Measurements from ENCODE around the gene EDEM3.

Gene EDEM3

DNA sequence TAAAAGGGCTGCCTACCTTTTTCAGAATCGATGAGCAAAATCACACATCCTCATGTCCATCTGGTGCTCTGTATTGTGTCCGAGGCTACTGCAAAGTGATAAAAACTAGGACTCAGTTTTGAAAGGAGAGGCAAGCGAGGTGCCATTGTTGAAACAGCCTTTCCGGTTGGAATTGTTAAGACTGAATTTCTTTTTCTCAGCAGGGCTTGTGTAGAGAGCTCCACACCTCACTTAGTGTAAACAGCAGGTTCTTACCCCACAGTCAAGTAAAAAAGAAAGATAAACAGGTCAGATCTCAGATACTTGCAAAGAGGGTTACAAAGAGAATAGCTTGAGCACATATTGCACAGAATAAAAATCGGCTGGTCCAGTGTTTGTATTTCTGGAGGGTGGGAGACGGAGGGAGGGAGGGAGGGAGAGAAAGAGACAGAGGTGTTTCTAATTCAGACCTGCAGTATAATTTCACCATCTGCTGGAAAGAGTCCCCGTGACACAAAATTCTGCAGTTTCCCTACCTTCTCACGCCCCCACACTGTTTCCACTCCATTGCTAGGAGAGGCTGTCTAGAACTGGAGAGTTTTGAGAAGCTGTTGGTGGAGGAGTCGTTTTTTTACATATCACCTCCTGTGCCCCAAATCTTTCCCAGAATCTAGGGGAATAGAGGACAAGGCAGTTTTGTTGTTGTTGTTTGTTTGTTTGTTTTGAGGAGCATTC is 82.5 kb downstream of the EDEM3 start:
- peak in 1 of 51 donors; percentile 33 for DNase-seq

DNA sequence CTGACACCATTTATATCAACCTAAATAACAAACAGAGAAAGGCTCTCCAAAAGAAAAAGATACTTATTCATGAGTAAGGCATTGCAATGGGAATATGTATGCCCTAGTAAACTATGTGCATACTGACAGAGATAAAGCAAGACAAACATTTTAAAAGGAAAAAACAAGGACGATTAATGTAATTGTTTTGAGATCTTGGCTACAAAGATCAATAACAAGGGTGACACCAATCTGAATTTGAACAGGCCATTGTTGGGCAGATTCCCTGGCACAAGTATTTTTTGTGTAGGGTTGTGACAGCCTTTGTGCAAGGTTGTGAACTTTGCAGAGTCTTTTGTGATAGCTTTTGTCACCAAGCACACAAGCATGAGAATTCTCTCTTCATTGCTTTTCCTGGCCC is 85.3 kb downstream of the EDEM3 start:
- DNase-seq, result no peak

GRCh38 chr1:184665360-184665759 is 89.3 kb downstream of the EDEM3 start:
- no peak for DNase-seq

GRCh38 chr1:184664661-184665060 is 90.0 kb downstream of the EDEM3 start:
- DNase-seq, result peak in 5 of 51 donors; percentile 25 to 42 (median 35)

GRCh38 chr1:184664042-184664660 is 90.5 kb downstream of the EDEM3 start:
- DNase-seq, result peak in 49 of 51 donors; percentile 14 to 86 (median 65)

DNA sequence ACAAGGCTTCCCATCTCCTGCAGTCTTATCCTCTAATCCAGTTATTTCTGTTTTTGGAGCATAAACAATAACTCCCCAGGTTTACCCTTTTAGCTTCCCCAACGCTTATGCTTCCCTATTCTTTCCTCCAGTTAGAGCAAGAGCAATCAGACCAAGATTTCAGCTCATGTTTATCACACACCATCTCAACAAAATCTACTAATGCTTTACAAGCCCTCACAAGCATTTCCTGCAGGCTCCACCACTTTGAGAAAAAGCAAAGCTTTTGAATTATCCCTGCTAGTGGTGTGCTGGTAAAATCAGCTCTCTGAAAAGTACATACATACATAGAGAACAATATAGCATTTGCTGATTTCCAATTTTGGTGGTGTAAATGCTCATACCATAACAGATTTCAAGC is 92.9 kb downstream of the EDEM3 start:
- no peak for DNase-seq

DNA sequence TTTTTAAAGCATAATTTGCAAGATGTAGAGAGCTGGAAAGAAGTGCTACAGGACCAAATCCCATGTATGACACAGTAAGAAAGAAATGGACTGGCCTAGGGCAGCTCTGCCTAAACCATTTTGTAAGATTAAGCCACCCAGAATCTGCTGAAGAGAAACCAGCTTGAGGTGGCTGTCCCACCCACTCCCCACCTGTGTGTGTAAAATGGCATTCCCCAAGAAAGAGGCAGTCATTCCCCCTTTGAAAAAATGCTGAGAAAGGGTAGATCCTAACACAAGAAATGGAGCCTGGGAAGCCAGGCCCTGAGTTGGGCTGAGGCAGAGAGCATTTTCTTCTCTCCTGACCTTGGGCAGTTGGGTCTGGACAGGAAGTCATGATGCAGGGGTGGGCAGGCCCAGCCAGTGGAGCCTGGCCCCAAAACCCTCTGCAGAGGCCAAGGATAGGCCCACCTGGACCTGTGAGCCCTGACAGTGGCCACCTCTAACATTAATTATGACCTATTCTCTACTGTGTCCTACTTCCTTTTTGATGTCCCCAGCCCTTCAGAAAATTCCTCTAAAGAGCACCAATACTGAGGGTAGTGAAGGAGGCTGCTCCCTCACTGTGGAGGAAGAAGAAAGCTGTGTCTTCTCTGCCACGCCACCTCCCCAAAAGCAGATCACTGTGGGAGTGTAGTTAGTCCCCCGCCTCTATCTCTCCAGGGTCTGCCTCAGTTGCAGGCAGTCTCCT is 94.0 kb downstream of the EDEM3 start:
- DNase-seq, result no peak

DNA sequence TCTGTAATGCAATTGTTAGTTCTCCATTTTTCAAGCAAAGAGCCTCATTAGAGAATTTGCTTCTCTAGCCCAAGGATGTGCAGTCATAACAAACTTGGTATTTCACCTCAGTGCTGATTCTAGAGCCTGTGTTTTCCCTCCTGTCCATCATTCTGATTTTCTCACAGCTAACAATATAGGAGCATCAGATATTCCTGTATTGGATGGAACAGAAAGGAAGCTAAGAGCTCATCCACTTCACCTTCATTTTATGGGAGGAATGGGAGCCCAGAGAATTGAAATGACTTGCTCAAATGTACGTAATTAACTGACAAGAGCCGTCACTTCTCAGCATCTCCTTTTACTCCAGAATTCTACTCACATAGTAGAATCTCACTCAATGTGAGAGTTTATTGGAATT is 96.6 kb downstream of the EDEM3 start:
- no peak for DNase-seq

DNA sequence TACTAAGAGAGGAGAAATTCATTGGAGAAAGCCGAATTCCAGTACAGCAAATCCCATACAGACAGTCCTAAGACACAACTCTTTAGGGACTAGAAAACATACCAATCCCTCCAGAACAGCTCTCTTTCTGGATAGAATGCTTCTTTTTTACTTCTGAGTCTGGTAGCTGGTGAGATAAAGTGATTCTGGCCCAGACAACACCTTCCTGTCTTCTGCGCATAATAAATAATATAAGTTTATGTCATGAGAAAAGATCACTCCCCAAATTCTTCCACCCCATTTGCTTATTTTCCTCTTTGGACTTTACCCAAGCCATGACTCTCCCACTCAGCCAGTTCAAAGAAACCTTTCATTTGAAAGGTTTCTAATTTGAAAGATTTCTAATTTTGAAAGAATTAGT is 98.4 kb downstream of the EDEM3 start:
- DNase-seq, result peak in 1 of 51 donors; percentile 10

DNA sequence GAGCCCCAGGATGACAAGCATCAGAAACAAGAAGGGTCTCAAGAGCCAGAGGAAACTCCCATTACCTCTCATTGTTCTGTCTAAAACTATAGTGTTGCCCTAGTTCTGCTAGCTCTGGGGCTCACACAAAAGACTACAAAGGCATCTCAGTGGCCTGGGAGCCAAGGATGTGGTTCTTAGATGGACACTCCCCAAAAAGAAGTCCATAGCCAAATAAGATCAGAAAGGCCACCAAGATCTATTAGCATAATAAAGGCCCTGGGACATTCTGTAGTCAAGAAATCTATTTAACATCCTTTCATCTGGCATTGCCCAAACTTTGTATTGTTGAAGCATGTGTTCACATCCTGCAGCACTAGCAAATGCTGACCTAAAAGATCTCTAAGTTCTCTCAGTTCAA is 99.5 kb downstream of the EDEM3 start:
- peak in 2 of 51 donors; percentile 22 to 41 for DNase-seq

DNA sequence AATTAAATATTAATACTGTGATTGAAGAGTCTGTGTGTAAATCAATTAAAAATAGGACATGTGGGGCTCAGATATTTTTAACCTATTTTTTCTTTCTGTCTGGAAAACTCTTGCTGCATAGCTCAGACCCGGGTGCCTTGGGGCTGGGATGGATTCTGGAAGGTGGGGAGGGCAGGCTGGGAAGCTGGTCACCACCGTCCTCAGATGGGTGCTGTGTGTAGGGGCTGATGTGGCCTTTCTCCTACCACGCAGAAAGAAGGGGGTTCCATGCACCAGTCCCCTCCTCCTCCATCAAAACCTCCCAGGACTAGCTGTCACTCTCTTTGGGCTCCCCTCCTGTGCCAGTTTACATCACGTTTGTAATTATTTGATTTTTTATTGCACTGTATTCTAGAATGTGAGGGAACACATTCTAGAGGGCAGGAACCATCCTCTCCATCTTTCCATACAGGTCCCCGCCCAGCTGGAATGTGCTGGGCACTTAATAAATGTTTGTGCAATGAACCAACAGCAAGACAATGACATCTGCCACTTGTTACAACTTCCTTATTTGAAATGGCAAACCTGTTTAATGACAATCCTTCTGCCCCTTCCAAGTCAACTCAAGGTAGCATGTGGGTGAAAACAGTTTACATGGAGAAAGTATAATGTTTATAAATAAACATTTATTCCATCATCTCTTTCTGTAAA is 104.3 kb downstream of the EDEM3 start:
- DNase-seq, result no peak

DNA sequence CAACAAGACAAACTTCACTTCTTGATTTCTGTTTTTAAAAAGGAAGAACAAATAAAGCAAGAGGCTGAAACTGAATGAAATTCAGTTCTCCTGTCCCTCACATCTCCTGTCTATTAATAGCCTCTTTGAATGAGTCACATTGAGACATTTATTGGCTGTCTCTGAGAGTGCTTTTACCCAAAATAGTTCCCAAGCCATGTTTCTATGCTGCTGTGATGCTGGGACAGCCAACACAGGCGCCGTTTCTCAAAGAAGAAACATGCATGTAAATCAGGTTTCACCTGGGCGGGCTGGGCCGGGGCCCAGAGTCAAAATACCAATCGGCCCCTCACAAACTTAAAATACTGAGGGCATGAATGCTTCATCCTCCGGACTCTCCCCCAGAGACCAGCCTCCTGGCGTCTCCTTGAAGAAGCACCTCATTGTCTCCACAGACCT is 105.2 kb downstream of the EDEM3 start:
- DNase-seq, result no peak

DNA sequence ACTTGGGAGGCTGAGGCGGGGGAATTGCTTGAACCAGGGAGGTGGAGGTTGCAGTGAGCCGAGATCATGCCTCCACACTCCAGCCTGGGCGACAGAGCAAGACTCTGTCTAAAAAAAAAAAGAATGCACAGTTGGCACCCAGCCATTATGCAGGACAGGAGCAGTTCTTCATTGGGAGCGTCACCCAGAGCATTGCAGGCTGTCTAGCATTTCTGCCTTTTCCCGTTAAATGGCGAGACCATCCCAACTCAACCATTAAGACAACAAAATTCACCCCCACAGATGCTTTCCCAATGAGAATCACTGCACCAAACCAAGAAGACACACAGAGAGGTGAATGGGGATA is 105.8 kb downstream of the EDEM3 start:
- no peak for DNase-seq

- no peak for DNase-seq
Observed at GRCh38 chr1:184648160-184648855, 106.3 kb downstream of the EDEM3 start.

DNA sequence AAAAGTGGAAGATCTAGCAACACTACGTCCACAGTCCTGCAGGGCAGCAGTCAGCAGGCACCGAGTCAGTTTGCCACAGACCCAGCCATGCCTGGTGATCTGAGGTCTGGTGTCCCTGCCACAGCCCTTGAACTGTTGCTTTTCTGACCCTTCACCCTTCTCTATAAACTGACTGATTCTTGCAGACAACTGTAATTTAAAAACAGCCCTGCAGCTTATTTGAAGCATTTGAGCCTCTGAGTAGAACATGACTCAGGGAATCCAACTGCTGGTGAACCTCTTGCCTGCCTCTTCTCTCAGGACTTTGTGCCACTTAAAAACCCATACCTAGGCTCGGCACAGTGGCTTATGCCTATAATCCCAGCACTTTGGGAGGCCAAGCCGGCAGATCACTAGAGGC is 107.2 kb downstream of the EDEM3 start:
- no peak for DNase-seq

DNA sequence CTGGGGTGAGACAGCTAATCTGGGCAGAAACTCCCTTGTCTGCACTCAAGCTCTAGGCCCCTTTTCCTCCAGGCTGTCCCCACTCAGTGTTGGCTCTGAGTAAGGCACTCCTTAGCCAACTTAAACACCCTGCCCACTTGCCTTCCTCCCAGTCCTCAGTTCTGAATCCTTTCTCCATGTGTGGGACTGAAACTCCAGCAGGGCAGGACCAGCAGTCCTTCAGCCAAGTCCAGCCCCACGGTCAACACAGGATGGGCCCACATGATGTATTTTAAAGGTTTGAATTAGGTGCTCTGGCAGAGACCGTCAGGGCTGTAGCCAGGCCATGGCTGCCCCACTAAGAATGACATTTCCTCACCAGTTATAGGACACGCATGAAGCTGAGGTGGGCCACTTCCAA is 107.8 kb downstream of the EDEM3 start:
- no peak for DNase-seq

DNA sequence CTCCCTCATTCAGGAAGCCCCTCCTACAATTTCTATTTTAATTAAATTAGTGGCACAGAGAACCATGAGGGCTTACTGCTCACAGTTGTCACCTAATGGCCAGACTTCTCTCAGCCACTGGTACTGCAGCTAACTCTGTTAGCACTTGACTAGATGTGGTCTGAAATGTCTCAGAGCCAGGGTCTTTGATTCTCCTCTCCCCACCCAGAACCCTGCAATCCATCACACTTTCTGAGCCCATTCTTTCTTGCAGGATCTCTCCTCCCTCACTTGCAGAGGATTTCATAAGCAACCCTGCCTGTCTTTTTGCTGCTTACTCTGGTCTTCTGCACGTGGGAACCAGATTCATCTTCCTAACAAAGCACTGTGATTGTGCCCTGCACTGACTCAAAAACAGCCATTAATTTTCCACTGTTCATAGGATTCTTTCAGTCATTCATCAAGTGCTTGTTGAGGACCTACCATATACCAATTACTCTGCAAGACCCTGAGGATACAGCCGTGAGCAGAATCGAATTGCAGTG is 108.4 kb downstream of the EDEM3 start:
- no peak for DNase-seq

DNA sequence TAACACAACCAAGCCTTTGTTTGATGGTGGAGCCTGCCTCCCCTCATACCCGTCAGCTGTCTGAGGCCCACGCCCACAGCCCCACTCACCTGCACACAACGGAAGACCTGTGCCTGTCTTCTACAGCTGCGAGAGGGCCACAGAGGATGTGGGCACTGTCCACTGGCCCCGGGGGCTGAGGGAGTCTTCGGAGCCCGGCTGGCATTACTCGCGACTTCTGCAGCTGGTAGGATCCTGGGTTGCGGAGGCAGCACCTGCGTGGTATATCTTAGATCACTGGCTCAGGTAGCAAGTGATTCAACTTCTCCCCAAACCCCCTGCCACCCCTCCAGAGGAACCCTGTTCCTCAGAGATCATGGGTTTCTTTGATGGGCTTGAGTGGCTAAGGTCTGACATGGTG is 109.9 kb downstream of the EDEM3 start:
- no peak for DNase-seq

- no peak for DNase-seq
Observed at GRCh38 chr1:184643661-184644060, 111.0 kb downstream of the EDEM3 start.

DNA sequence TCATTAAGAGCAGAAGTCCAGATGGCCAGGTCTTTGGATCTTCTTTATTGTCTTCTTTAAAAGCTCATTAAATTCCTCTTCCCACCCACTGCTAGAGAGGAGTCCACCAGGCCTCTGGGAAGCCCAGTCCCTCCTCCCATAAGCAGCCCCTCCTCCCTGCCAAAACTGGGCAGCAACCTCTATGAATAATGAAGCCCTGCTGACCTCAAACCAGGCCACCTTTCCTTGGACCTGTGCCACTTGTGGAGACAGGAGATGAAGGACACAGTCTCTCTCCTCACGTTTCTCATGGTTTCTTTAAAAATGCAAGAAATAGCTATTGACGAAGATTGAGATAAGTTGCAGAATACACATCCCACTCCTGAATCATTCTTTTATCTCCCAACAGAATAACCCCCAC is 112.8 kb downstream of the EDEM3 start:
- DNase-seq, result no peak

GRCh38 chr1:184640505-184640904 is 114.2 kb downstream of the EDEM3 start:
- no peak for DNase-seq
